Neural progenitor cell (in vitro differentiated cells): ENCODE measurements around the gene DVL2. TPM values are rescaled to one million over a fixed set of nuclear protein-coding genes. Genes with fewer than 3 reads are reported as not detected.
A peak's percentile ranks its signal among the peaks of the same experiment; 100 is the strongest.

ENCODE experiments used
- DNase-seq: peaks from one replicate; pipeline ENCODE4 v3.0.0-alpha.2; 2016; ENCODE audit warnings: low spot score
- H2AFZ ChIP-seq: fragments of 200-600 bp; sonication (generic); replicated peaks from 2 replicates; pipeline ENCODE4 v1.6.1; 2016; ENCODE audit warnings: antibody characterized with exemption
- H3F3A ChIP-seq: fragments of 200-600 bp; sonication (generic); 2 replicates; pipeline ENCODE4 v1.6.1; 2016; ENCODE audit warnings: antibody characterized with exemption, low read depth
- H3K27ac ChIP-seq: fragments of 200-600 bp; sonication (generic); 2 replicates; pipeline ENCODE4 v1.5.1; 2016; ENCODE audit warnings: mild to moderate bottlenecking
- H3K27me3 ChIP-seq: fragments of 200-600 bp; sonication (generic); 2 replicates; pipeline ENCODE4 v1.6.1; 2016; ENCODE audit warnings: mild to moderate bottlenecking, moderate library complexity
- H3K36me3 ChIP-seq: fragments of 200-600 bp; sonication (generic); 2 replicates; pipeline ENCODE4 v1.5.1; 2016
- H3K4me1 ChIP-seq: fragments of 200-600 bp; sonication (generic); 2 replicates; pipeline ENCODE4 v1.6.1; 2016; ENCODE audit warnings: mixed run types
- H3K4me2 ChIP-seq: fragments of 200-600 bp; sonication (generic); 2 replicates; pipeline ENCODE4 v1.6.1; 2016
- H3K4me3 ChIP-seq: fragments of 200-600 bp; sonication (generic); 2 replicates; pipeline ENCODE4 v1.5.1; 2016
- H3K79me2 ChIP-seq: fragments of 200-600 bp; sonication (generic); 2 replicates; pipeline ENCODE4 v1.6.1; 2016; ENCODE audit warnings: low read depth
- H3K9ac ChIP-seq: fragments of 200-600 bp; sonication (generic); 2 replicates; pipeline ENCODE4 v1.6.1; 2016
- H3K9me3 ChIP-seq: fragments of 200-600 bp; sonication (generic); 2 replicates; pipeline ENCODE4 v1.5.1; 2016; ENCODE audit warnings: low read depth
- H4K20me1 ChIP-seq: fragments of 200-600 bp; sonication (generic); 2 replicates; pipeline ENCODE4 v1.6.1; 2016; ENCODE audit warnings: low read depth
- H3K27ac Mint-ChIP-seq: 3 replicates; pipeline ENCODE4 v1.8.0; 2021; ENCODE audit warnings: mixed read lengths
- H3K27me3 Mint-ChIP-seq: 2 replicates; pipeline ENCODE4 v1.8.0; 2022; ENCODE audit warnings: low read depth, mild to moderate bottlenecking, inconsistent platforms, moderate library complexity, mixed read lengths; ENCODE audit not compliant: insufficient read depth
- H3K36me3 Mint-ChIP-seq: 3 replicates; pipeline ENCODE4 v1.8.0; 2021; ENCODE audit warnings: mixed read lengths
- H3K4me1 Mint-ChIP-seq: 3 replicates; pipeline ENCODE4 v1.8.0; 2021; ENCODE audit warnings: mixed read lengths
- H3K4me3 Mint-ChIP-seq: 3 replicates; pipeline ENCODE4 v1.8.0; 2021; ENCODE audit warnings: mild to moderate bottlenecking, moderate library complexity, mixed read lengths
- H3K9me3 Mint-ChIP-seq: 3 replicates; pipeline ENCODE4 v1.8.0; 2020; ENCODE audit warnings: mixed read lengths
- EZH2 ChIP-seq: fragments of 200-600 bp; sonication (generic); IDR thresholded peaks from 2 replicates; pipeline ENCODE4 v1.6.1; 2017; ENCODE audit warnings: antibody characterized with exemption, mild to moderate bottlenecking, moderate library complexity
- EZH2phosphoT487 ChIP-seq: fragments of 200-600 bp; sonication (generic); IDR thresholded peaks from 2 replicates; pipeline ENCODE4 v1.6.1; 2017; ENCODE audit warnings: antibody characterized with exemption
- microRNA counts: library from miRNA; unstranded; fragments of <30 nt; microRNA quantifications from one replicate; lab custom pipeline; 2016
- microRNA-seq: library from miRNA; unstranded; fragments of <30 nt; microRNA quantifications from one replicate; pipeline ENCODE4, GENCODE V29; 2016
- small RNA-seq: library from RNA; depleted of rRNA; stranded (forward); fragments of <200 nt; gene quantifications from one replicate; pipeline ENCODE3, GENCODE V24; 2015
- total RNA-seq: library from RNA; depleted of rRNA; stranded (reverse); fragments of >200 nt; gene quantifications from 2 replicates; pipeline ENCODE4 v1.2.3, GENCODE V29; 2015; ENCODE audit warnings: low replicate concordance
- TF ChIP-seq, protein P1 (sequence below): fragments of 200-600 bp; sonication (generic); IDR thresholded peaks from 2 replicates; pipeline ENCODE4 v1.5.1; 2017; ENCODE audit warnings: antibody characterized with exemption, mild to moderate bottlenecking

DVL2 gene
- total RNA-seq, 1 donor from 2014 or later = 43.9 TPM

DNA sequence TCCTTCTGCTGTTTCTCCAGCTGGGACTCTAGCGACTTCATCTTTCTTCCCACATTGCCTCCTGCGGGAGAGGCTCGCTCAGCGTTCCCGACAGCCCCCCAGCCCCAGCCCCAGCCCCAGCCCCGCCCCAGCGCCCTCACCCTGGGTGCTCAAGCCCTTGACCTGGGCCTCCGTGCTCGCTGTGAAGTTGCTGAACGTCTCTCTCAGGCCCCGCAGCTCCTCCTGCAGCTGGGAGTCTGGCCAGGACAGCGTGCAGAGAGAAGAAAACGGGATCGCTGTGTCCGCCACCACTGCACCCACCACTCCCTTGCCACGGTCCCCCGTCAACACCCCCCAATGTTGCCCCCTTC lies 57.5 kb downstream of the DVL2 start:
- peak overlapping the region; percentile 96 for H3K4me2 ChIP-seq
- no peak overlapping the region for H3K27ac ChIP-seq
- H4K20me1 ChIP-seq = no peaks in the 10 kb centered on the region
- H3K4me3 ChIP-seq = peak overlapping the region; percentile 65
- Mint-ChIP-seq H3K36me3 (peaks cover 3% of the 10 kb centered on the region), H3K27ac (no peak overlapping the region), H3K4me3 (no peak overlapping the region), H3K4me1 (peaks cover 23% of the 10 kb centered on the region), H3K9me3 (no peaks in the 10 kb centered on the region), H3K27me3 (peaks cover 3% of the 10 kb centered on the region)
- no peak overlapping the region for H3K9ac ChIP-seq
- TF ChIP-seq, protein P1, sequence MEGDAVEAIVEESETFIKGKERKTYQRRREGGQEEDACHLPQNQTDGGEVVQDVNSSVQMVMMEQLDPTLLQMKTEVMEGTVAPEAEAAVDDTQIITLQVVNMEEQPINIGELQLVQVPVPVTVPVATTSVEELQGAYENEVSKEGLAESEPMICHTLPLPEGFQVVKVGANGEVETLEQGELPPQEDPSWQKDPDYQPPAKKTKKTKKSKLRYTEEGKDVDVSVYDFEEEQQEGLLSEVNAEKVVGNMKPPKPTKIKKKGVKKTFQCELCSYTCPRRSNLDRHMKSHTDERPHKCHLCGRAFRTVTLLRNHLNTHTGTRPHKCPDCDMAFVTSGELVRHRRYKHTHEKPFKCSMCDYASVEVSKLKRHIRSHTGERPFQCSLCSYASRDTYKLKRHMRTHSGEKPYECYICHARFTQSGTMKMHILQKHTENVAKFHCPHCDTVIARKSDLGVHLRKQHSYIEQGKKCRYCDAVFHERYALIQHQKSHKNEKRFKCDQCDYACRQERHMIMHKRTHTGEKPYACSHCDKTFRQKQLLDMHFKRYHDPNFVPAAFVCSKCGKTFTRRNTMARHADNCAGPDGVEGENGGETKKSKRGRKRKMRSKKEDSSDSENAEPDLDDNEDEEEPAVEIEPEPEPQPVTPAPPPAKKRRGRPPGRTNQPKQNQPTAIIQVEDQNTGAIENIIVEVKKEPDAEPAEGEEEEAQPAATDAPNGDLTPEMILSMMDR = no peak
- no peak for TF ChIP-seq EZH2
- TF ChIP-seq EZH2phosphoT487 = peak; percentile 18
- peaks cover 27% of the 10 kb centered on the region for H3F3A ChIP-seq
- no peaks in the 10 kb centered on the region for H3K9me3 ChIP-seq
- no peaks in the 10 kb centered on the region for H3K36me3 ChIP-seq
- no peaks in the 10 kb centered on the region for H3K79me2 ChIP-seq
- H3K4me1 ChIP-seq = peaks cover 11% of the 10 kb centered on the region
- H2AFZ ChIP-seq = peak overlapping the region; percentile 99
- H3K27me3 ChIP-seq = peaks cover 57% of the 10 kb centered on the region
- peak; percentile 60 for DNase-seq

DNA sequence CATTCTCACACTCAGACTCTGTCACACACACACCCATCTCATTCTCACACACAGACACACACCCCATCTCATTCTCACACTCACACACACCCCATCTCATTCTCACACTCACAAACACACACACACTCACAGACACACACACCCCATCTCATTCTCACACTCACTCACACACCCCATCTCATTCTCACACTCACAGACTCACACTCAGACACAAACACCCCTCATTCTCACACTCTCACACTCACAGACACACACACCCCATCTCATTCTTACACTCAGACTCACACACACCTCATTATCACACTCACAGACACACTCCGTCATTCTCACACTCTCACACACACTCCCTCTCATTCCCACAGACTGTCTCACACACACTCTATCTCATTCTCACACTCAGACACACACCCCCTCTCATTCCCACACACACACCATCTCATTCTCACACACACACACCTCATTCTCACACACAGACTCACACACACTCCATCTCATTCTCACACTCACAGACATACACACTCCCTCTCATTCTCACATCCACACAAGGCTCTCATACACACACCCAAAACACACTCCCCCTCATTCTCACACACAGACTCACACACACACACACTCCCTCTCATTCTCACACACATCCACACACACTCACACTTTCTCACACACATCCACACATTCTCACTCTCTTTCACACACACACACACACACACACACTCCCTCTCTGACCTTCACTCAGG lies 58.0 kb downstream of the DVL2 start:
- Histone ChIP-seq H3K27me3 (peaks cover 57% of the 10 kb centered on the region), H2AFZ (peak overlapping the region; percentile 99), H4K20me1 (no peaks in the 10 kb centered on the region), H3K9me3 (no peaks in the 10 kb centered on the region), H3K27ac (no peak overlapping the region), H3K79me2 (no peaks in the 10 kb centered on the region), H3K4me1 (peaks cover 11% of the 10 kb centered on the region), H3F3A (peaks cover 27% of the 10 kb centered on the region), H3K9ac (no peak overlapping the region), H3K36me3 (no peaks in the 10 kb centered on the region), H3K4me2 (peak overlapping the region; percentile 96), H3K4me3 (peak overlapping the region; percentile 65)
- peaks cover 3% of the 10 kb centered on the region for H3K36me3 Mint-ChIP-seq
- H3K4me1 Mint-ChIP-seq = peaks cover 23% of the 10 kb centered on the region
- peaks cover 2% of the 10 kb centered on the region for H3K27me3 Mint-ChIP-seq
- H3K27ac Mint-ChIP-seq = no peak overlapping the region
- DNase-seq = no peak
- TF ChIP-seq, protein P1 = no peak
- peak; percentile 5 for TF ChIP-seq EZH2
- no peaks in the 10 kb centered on the region for H3K9me3 Mint-ChIP-seq
- no peak overlapping the region for H3K4me3 Mint-ChIP-seq

MicroRNAs within 50 kb of the gene (microRNA counts, 767-probe panel; counts per million panel counts)
- microRNA hsa-miR-324-3p (lab: Ali Mortazavi, UCI) (460 counts per million, percentile 90 among the panel's probes with 10 or more counts), microRNA hsa-miR-324-5p (lab: Ali Mortazavi, UCI) (460 counts per million, percentile 90 among the panel's probes with 10 or more counts)

Small RNAs within 50 kb of the gene (microRNA-seq; reads per million reads assigned to microRNA genes)
- 249 reads per million, percentile 84 among the genes with 10 or more reads in this experiment for gene MIR324

Small RNAs within 50 kb of the gene (small RNA-seq; reads per million reads assigned to genes)
- gene AC120057.4 (not detected), gene MIR324 (0.18 reads per million), gene RF00019 (not detected)

Other genes starting within 250 kb of the DVL2 start
- 0.21 and 0.40 TPM in 2 replicates for gene ALOX12, start 238.5 kb downstream of the DVL2 start, total RNA-seq
- gene RNASEK, start 221.9 kb downstream of the DVL2 start, total RNA-seq = 104 and 137 TPM in 2 replicates
- 3.8 and 5.3 TPM in 2 replicates for gene BCL6B, start 211.5 kb downstream of the DVL2 start, total RNA-seq
- gene SLC16A13, start 198.5 kb downstream of the DVL2 start, total RNA-seq = 1.4 TPM in 1 of 2 replicates, not detected in the other
- gene SLC16A11, start 190.4 kb downstream of the DVL2 start, total RNA-seq = not detected in 2 replicates
- gene CLEC10A, start 154.3 kb downstream of the DVL2 start, total RNA-seq = not detected in 2 replicates
- gene ASGR2, start 119.7 kb downstream of the DVL2 start, total RNA-seq = not detected in 2 replicates
- gene ASGR1, start 55.1 kb downstream of the DVL2 start, total RNA-seq = 3.1 and 4.4 TPM in 2 replicates
- 23.5 and 50.5 TPM in 2 replicates for gene DLG4, start 14.7 kb downstream of the DVL2 start, total RNA-seq
- 86.7 and 194 TPM in 2 replicates for gene ACADVL, start 14.6 kb downstream of the DVL2 start, total RNA-seq
- 31.6 and 59.1 TPM in 2 replicates for gene PHF23, start 4.9 kb upstream of the DVL2 start, total RNA-seq
- 225 and 276 TPM in 2 replicates for gene GABARAP, start 7.9 kb upstream of the DVL2 start, total RNA-seq
- 46.5 and 55.3 TPM in 2 replicates for gene CTDNEP1, start 17.2 kb upstream of the DVL2 start, total RNA-seq
- 17.5 and 42.2 TPM in 2 replicates for gene ELP5, start 17.7 kb upstream of the DVL2 start, total RNA-seq
- gene CLDN7, start 28.0 kb upstream of the DVL2 start, total RNA-seq = 0.32 and 1.3 TPM in 2 replicates
- 1.7 and 7.3 TPM in 2 replicates for gene SLC2A4, start 47.2 kb upstream of the DVL2 start, total RNA-seq
- 2.7 and 9.1 TPM in 2 replicates for gene YBX2, start 60.1 kb upstream of the DVL2 start, total RNA-seq
- gene EIF5A, start 73.1 kb upstream of the DVL2 start, total RNA-seq = 251 and 370 TPM in 2 replicates
- 20.5 and 41.8 TPM in 2 replicates for gene GPS2, start 80.8 kb upstream of the DVL2 start, total RNA-seq
- gene NEURL4, start 94.8 kb upstream of the DVL2 start, total RNA-seq = 5.1 and 26.3 TPM in 2 replicates
- 0.65 and 2.7 TPM in 2 replicates for gene ACAP1, start 102.0 kb upstream of the DVL2 start, total RNA-seq
- 2.7 and 8.2 TPM in 2 replicates for gene KCTD11, start 117.6 kb upstream of the DVL2 start, total RNA-seq
- gene TMEM95, start 120.6 kb upstream of the DVL2 start, total RNA-seq = not detected in 2 replicates
- 1.8 and 4.0 TPM in 2 replicates for gene TNK1, start 146.6 kb upstream of the DVL2 start, total RNA-seq
- 6.6 and 17.5 TPM in 2 replicates for gene PLSCR3, start 160.0 kb upstream of the DVL2 start, total RNA-seq
- gene TMEM256, start 169.6 kb upstream of the DVL2 start, total RNA-seq = 72.0 and 152 TPM in 2 replicates
- 13.9 and 36.5 TPM in 2 replicates for gene NLGN2, start 173.3 kb upstream of the DVL2 start, total RNA-seq
- not detected in 2 replicates for gene SPEM1, start 185.8 kb upstream of the DVL2 start, total RNA-seq
- gene SPEM2, start 191.1 kb upstream of the DVL2 start, total RNA-seq = not detected in 2 replicates
- gene SPEM3, start 194.3 kb upstream of the DVL2 start, total RNA-seq = not detected in 2 replicates
- 1.0 and 1.6 TPM in 2 replicates for gene TMEM102, start 200.9 kb upstream of the DVL2 start, total RNA-seq
- gene FGF11, start 205.0 kb upstream of the DVL2 start, total RNA-seq = 7.6 and 14.9 TPM in 2 replicates
- 7.4 and 7.5 TPM in 2 replicates for gene CHRNB1, start 210.5 kb upstream of the DVL2 start, total RNA-seq
- 5.4 and 15.5 TPM in 2 replicates for gene ZBTB4, start 245.1 kb upstream of the DVL2 start, total RNA-seq
- gene SLC35G6, start 246.9 kb upstream of the DVL2 start, total RNA-seq = not detected in 2 replicates
- 32.7 and 51.4 TPM in 2 replicates for gene POLR2A, start 249.8 kb upstream of the DVL2 start, total RNA-seq